ENCODE data around the gene USP31. TPM values are rescaled to one million over a fixed set of nuclear protein-coding genes. Genes with fewer than 3 reads are reported as not detected.

USP31 gene
- total RNA-seq, 1 experiment from 2014 or later: 23.6 TPM

- H3K4me1 Mint-ChIP-seq (ENCODE audit: low read depth, unreplicated experiment): no peaks in the 10 kb centered on the region
Measured at GRCh38 chr16:23039118-23039517, 110.1 kb downstream of the USP31 start.

GRCh38 chr16:23035240-23035639, 114.0 kb downstream of the USP31 start:
- DNase-seq: no peak
- intact Hi-C loops (cut with micrococcal nuclease; ENCODE audit: unreplicated experiment): no loop called here
- H3K4me3 Mint-ChIP-seq (ENCODE audit: low read depth, unreplicated experiment): no peak overlapping the region

More at GRCh38 chr16:23039118-23039517, 110.1 kb downstream of the USP31 start:
- H3K4me3 Mint-ChIP-seq (ENCODE audit: low read depth, unreplicated experiment): no peak overlapping the region
- peaks cover 64% of the 10 kb centered on the region for H3K27me3 Mint-ChIP-seq (ENCODE audit: unreplicated experiment)
- CTCF ChIA-PET: no interaction called here
- H3K9me3 Mint-ChIP-seq (ENCODE audit: low read depth, unreplicated experiment): no peaks in the 10 kb centered on the region
- intact Hi-C loops (cut with micrococcal nuclease; ENCODE audit: unreplicated experiment): no loop called here
- no peak for DNase-seq
- H3K36me3 Mint-ChIP-seq (ENCODE audit: insufficient read depth, unreplicated experiment): no peaks in the 10 kb centered on the region
- TF ChIP-seq CTCF (IDR thresholded peaks at IDR 0.05; ENCODE audit: unreplicated experiment): no peak
- no TSS peak for BruUV-seq (replicated peaks)
- H3K27ac Mint-ChIP-seq (ENCODE audit: unreplicated experiment): no peak overlapping the region

GRCh38 chr16:23031508-23032098, 117.6 kb downstream of the USP31 start:
- Mint-ChIP-seq H3K4me3 (ENCODE audit: low read depth, unreplicated experiment) (no peak overlapping the region), H3K27me3 (ENCODE audit: unreplicated experiment) (peaks cover 94% of the 10 kb centered on the region), H3K36me3 (ENCODE audit: insufficient read depth, unreplicated experiment) (no peaks in the 10 kb centered on the region), H3K27ac (ENCODE audit: unreplicated experiment) (no peak overlapping the region), H3K4me1 (ENCODE audit: low read depth, unreplicated experiment) (no peaks in the 10 kb centered on the region), H3K9me3 (ENCODE audit: low read depth, unreplicated experiment) (peaks cover 4% of the 10 kb centered on the region)
- intact Hi-C loops (cut with micrococcal nuclease; ENCODE audit: unreplicated experiment): no loop called here
- no TSS peak for BruUV-seq (replicated peaks)
- DNase-seq: no peak
- no peak for TF ChIP-seq CTCF (IDR thresholded peaks at IDR 0.05; ENCODE audit: unreplicated experiment)
- CTCF ChIA-PET: no interaction called here

More at GRCh38 chr16:23035240-23035639, 114.0 kb downstream of the USP31 start:
- H3K27ac Mint-ChIP-seq (ENCODE audit: unreplicated experiment): no peak overlapping the region
- CTCF ChIA-PET: no interaction called here
- H3K9me3 Mint-ChIP-seq (ENCODE audit: low read depth, unreplicated experiment): peaks cover 4% of the 10 kb centered on the region
- no peak for TF ChIP-seq CTCF (IDR thresholded peaks at IDR 0.05; ENCODE audit: unreplicated experiment)
- H3K36me3 Mint-ChIP-seq (ENCODE audit: insufficient read depth, unreplicated experiment): no peaks in the 10 kb centered on the region
- H3K27me3 Mint-ChIP-seq (ENCODE audit: unreplicated experiment): peaks cover 72% of the 10 kb centered on the region
- no peaks in the 10 kb centered on the region for H3K4me1 Mint-ChIP-seq (ENCODE audit: low read depth, unreplicated experiment)
- BruUV-seq (replicated peaks): no TSS peak

- BruUV-seq (replicated peaks): no TSS peak
- no peak overlapping the region for H3K27ac Mint-ChIP-seq (ENCODE audit: unreplicated experiment)
- CTCF ChIA-PET: interaction anchor here (1.4 kb wide), 1 partner anchor 14 kb away, joined by 4 read pairs; no protein-coding TSS in a partner anchor
- H3K4me1 Mint-ChIP-seq (ENCODE audit: low read depth, unreplicated experiment): no peaks in the 10 kb centered on the region
- no peak for TF ChIP-seq CTCF (IDR thresholded peaks at IDR 0.05; ENCODE audit: unreplicated experiment)
- intact Hi-C loops (cut with micrococcal nuclease; ENCODE audit: unreplicated experiment): no loop called here
- H3K4me3 Mint-ChIP-seq (ENCODE audit: low read depth, unreplicated experiment): no peak overlapping the region
- H3K36me3 Mint-ChIP-seq (ENCODE audit: insufficient read depth, unreplicated experiment): no peaks in the 10 kb centered on the region
- no peak for DNase-seq
- H3K27me3 Mint-ChIP-seq (ENCODE audit: unreplicated experiment): peaks cover 96% of the 10 kb centered on the region
- peaks cover 4% of the 10 kb centered on the region for H3K9me3 Mint-ChIP-seq (ENCODE audit: low read depth, unreplicated experiment)
Measured at GRCh38 chr16:23029733-23030420, 119.4 kb downstream of the USP31 start.

Data from Calu3 (cell line).